ENCODE results near the gene MND1.
"Not testable (repeated sequence)": the region's sequence is repeated elsewhere in the genome, so short reads cannot be mapped to it uniquely, and the experiment has no call there.

MND1 gene

GRCh38 chr4:153438916-153439756, 94.6 kb downstream of the MND1 start:
- no peak overlapping the region for H2AFZ ChIP-seq (ENCODE audit: low read length, unreplicated experiment)
- H3K36me3 ChIP-seq (ENCODE audit: insufficient read depth, low read length), result no peaks in the 10 kb centered on the region
- H3K4me1 ChIP-seq (ENCODE audit: control insufficient read depth, insufficient read depth, low read length, unreplicated experiment), result no peaks in the 10 kb centered on the region
- no peaks in the 10 kb centered on the region for H3K79me2 ChIP-seq (ENCODE audit: control insufficient read depth, insufficient read depth, low read length, unreplicated experiment)
- no peak overlapping the region for H3K4me3 ChIP-seq (ENCODE audit: low read depth, low read length)
- no peaks in the 10 kb centered on the region for H3K27me3 ChIP-seq (ENCODE audit: insufficient read depth, low read length)
- H3K27ac ChIP-seq (ENCODE audit: low read depth, low read length), result no peak overlapping the region

GRCh38 chr4:153439831-153440230, 95.3 kb downstream of the MND1 start:
- Histone ChIP-seq H3K4me1 (ENCODE audit: control insufficient read depth, insufficient read depth, low read length, unreplicated experiment) (no peaks in the 10 kb centered on the region), H3K4me3 (ENCODE audit: low read depth, low read length) (no peak overlapping the region), H3K79me2 (ENCODE audit: control insufficient read depth, insufficient read depth, low read length, unreplicated experiment) (no peaks in the 10 kb centered on the region), H3K27ac (ENCODE audit: low read depth, low read length) (no peak overlapping the region), H2AFZ (ENCODE audit: low read length, unreplicated experiment) (no peak overlapping the region), H3K36me3 (ENCODE audit: insufficient read depth, low read length) (no peaks in the 10 kb centered on the region), H3K27me3 (ENCODE audit: insufficient read depth, low read length) (no peaks in the 10 kb centered on the region)

- Histone ChIP-seq H3K4me1 (ENCODE audit: control insufficient read depth, insufficient read depth, low read length, unreplicated experiment) (no peaks in the 10 kb centered on the region), H3K27ac (ENCODE audit: low read depth, low read length) (no peak overlapping the region)
Measured at GRCh38 chr4:153440475-153440874, 96.0 kb downstream of the MND1 start.

GRCh38 chr4:153447175-153447905, 102.9 kb downstream of the MND1 start:
- no peak overlapping the region for H2AFZ ChIP-seq (ENCODE audit: low read length, unreplicated experiment)
- no peaks in the 10 kb centered on the region for H3K79me2 ChIP-seq (ENCODE audit: control insufficient read depth, insufficient read depth, low read length, unreplicated experiment)
- H3K4me1 ChIP-seq (ENCODE audit: control insufficient read depth, insufficient read depth, low read length, unreplicated experiment), result peaks cover 23% of the 10 kb centered on the region
- 0 out of 2 replicates have a peak overlapping the region, but pooled peaks have one; percentile 36 for H3K4me3 ChIP-seq (ENCODE audit: low read depth, low read length)
- H3K27me3 ChIP-seq (ENCODE audit: insufficient read depth, low read length), result no peaks in the 10 kb centered on the region
- no peaks in the 10 kb centered on the region for H3K36me3 ChIP-seq (ENCODE audit: insufficient read depth, low read length)
- H3K27ac ChIP-seq (ENCODE audit: low read depth, low read length), result no peak overlapping the region

More at GRCh38 chr4:153440475-153440874, 96.0 kb downstream of the MND1 start:
- H3K4me3 ChIP-seq (ENCODE audit: low read depth, low read length), result no peak overlapping the region
- no peak overlapping the region for H2AFZ ChIP-seq (ENCODE audit: low read length, unreplicated experiment)
- no peaks in the 10 kb centered on the region for H3K36me3 ChIP-seq (ENCODE audit: insufficient read depth, low read length)
- no peaks in the 10 kb centered on the region for H3K27me3 ChIP-seq (ENCODE audit: insufficient read depth, low read length)
- H3K79me2 ChIP-seq (ENCODE audit: control insufficient read depth, insufficient read depth, low read length, unreplicated experiment), result no peaks in the 10 kb centered on the region

GRCh38 chr4:153448003-153448731, 103.7 kb downstream of the MND1 start:
- Histone ChIP-seq H3K27me3 (ENCODE audit: insufficient read depth, low read length) (no peaks in the 10 kb centered on the region), H3K79me2 (ENCODE audit: control insufficient read depth, insufficient read depth, low read length, unreplicated experiment) (no peaks in the 10 kb centered on the region), H2AFZ (ENCODE audit: low read length, unreplicated experiment) (peak overlapping the region; percentile 24), H3K27ac (ENCODE audit: low read depth, low read length) (no peak overlapping the region), H3K36me3 (ENCODE audit: insufficient read depth, low read length) (no peaks in the 10 kb centered on the region), H3K4me3 (ENCODE audit: low read depth, low read length) (peak overlapping the region; percentile 36; the same call in 1 of the 2 replicates), H3K4me1 (ENCODE audit: control insufficient read depth, insufficient read depth, low read length, unreplicated experiment) (peaks cover 23% of the 10 kb centered on the region)

- Histone ChIP-seq H2AFZ (ENCODE audit: low read length, unreplicated experiment) (no peak overlapping the region), H3K79me2 (ENCODE audit: control insufficient read depth, insufficient read depth, low read length, unreplicated experiment) (no peaks in the 10 kb centered on the region), H3K4me1 (ENCODE audit: control insufficient read depth, insufficient read depth, low read length, unreplicated experiment) (peaks cover 23% of the 10 kb centered on the region), H3K4me3 (ENCODE audit: low read depth, low read length) (no peak overlapping the region), H3K27ac (ENCODE audit: low read depth, low read length) (no peak overlapping the region), H3K36me3 (ENCODE audit: insufficient read depth, low read length) (no peaks in the 10 kb centered on the region), H3K27me3 (ENCODE audit: insufficient read depth, low read length) (no peaks in the 10 kb centered on the region)
Measured at GRCh38 chr4:153449338-153449737, 104.8 kb downstream of the MND1 start.

- no peak overlapping the region for H3K27ac ChIP-seq (ENCODE audit: low read depth, low read length)
- H3K36me3 ChIP-seq (ENCODE audit: insufficient read depth, low read length), result no peaks in the 10 kb centered on the region
- no peaks in the 10 kb centered on the region for H3K27me3 ChIP-seq (ENCODE audit: insufficient read depth, low read length)
- no peak overlapping the region for H3K4me3 ChIP-seq (ENCODE audit: low read depth, low read length)
- H3K4me1 ChIP-seq (ENCODE audit: control insufficient read depth, insufficient read depth, low read length, unreplicated experiment), result peaks cover 23% of the 10 kb centered on the region
- H3K79me2 ChIP-seq (ENCODE audit: control insufficient read depth, insufficient read depth, low read length, unreplicated experiment), result no peaks in the 10 kb centered on the region
- no peak overlapping the region for H2AFZ ChIP-seq (ENCODE audit: low read length, unreplicated experiment)
Measured at GRCh38 chr4:153450544-153450917, 106.0 kb downstream of the MND1 start.

GRCh38 chr4:153451145-153451544, 106.7 kb downstream of the MND1 start:
- not testable (repeated sequence) for H3K27me3 ChIP-seq (ENCODE audit: insufficient read depth, low read length); H2AFZ ChIP-seq (ENCODE audit: low read length, unreplicated experiment); H3K79me2 ChIP-seq (ENCODE audit: control insufficient read depth, insufficient read depth, low read length, unreplicated experiment); H3K4me3 ChIP-seq (ENCODE audit: low read depth, low read length); H3K36me3 ChIP-seq (ENCODE audit: insufficient read depth, low read length); H3K27ac ChIP-seq (ENCODE audit: low read depth, low read length)
- H3K4me1 ChIP-seq (ENCODE audit: control insufficient read depth, insufficient read depth, low read length, unreplicated experiment), result peaks cover 23% of the 10 kb centered on the region

GRCh38 chr4:153451911-153452657, 107.6 kb downstream of the MND1 start:
- Histone ChIP-seq H3K4me1 (ENCODE audit: control insufficient read depth, insufficient read depth, low read length, unreplicated experiment) (peaks cover 22% of the 10 kb centered on the region), H3K4me3 (ENCODE audit: low read depth, low read length) (no peak overlapping the region), H3K27ac (ENCODE audit: low read depth, low read length) (no peak overlapping the region), H3K79me2 (ENCODE audit: control insufficient read depth, insufficient read depth, low read length, unreplicated experiment) (no peaks in the 10 kb centered on the region), H3K36me3 (ENCODE audit: insufficient read depth, low read length) (no peaks in the 10 kb centered on the region), H3K27me3 (ENCODE audit: insufficient read depth, low read length) (no peaks in the 10 kb centered on the region), H2AFZ (ENCODE audit: low read length, unreplicated experiment) (no peak overlapping the region)
